Neuron (in vitro differentiated cells): ENCODE measurements around the gene BEND3.
"Not testable (repeated sequence)": the region's sequence is repeated elsewhere in the genome, so short reads cannot be mapped to it uniquely, and the experiment has no call there.

Experiments used
- H2AFZ ChIP-seq: one replicate; pipeline ENCODE4 v1.6.1; 2013; ENCODE audit warnings: low read depth, mild to moderate bottlenecking, inconsistent platforms, low read length, moderate library complexity
- H3K27me3 ChIP-seq: one replicate; pipeline ENCODE4 v1.6.1; 2013; ENCODE audit warnings: low read length; ENCODE audit not compliant: insufficient read depth
- H3K36me3 ChIP-seq: one replicate; pipeline ENCODE4 v1.6.1; 2013; ENCODE audit warnings: low read length; ENCODE audit not compliant: insufficient read depth
- H3K4me1 ChIP-seq: one replicate; pipeline ENCODE4 v1.6.1; 2013; ENCODE audit warnings: low read length; ENCODE audit not compliant: insufficient read depth
- H3K4me3 ChIP-seq: 2 replicates; pipeline ENCODE4 v1.5.1; 2013; ENCODE audit warnings: mild to moderate bottlenecking, low read length, moderate library complexity
- H3K9me3 ChIP-seq: one replicate; pipeline ENCODE4 v1.6.1; 2013; ENCODE audit warnings: low read length

BEND3 gene

DNA sequence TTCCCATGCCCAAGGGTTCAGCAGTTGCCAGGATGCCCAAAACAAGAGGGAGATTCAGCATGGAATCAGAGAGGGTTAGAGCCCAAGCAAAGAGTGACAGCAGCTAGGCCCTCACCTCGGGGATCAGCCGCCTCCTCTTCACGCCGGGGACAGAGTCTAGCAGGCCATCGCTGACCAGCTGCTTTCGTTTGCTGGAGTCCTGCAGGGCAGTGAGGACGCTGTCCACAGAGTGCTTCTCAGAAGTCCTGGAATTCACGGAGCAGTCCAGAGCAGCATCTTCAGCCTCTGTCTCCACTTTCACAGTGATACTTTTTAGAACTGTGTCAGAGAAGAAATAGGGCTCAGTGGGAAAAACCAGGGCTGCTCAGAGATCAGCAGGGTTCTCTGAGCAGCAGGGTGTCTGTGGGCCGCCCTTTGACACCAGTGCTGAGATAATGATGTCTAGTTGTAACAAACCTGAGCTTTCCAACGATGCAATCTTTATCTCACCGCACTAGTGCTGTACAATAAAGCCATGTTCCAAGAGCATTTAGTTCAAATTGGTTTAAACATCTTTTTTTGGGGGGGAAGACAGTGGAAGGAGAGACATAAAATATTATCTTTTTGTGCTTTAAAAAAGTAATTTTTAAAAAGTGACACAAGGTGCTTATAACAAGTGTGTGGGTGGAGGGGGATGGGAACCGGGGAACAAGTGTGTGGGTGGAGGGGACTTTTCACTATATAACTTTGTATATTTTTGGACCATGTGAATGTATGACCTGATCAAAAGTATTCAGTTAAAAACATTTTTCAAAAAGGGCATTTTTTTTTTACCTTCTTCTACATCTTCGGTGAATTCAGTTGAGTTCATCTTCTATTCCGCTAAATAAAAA, 16.6 kb downstream of the BEND3 start:
- no peak overlapping the region for H2AFZ ChIP-seq
- no peak overlapping the region for H3K4me3 ChIP-seq
- H3K4me1 ChIP-seq, result peaks cover 18% of the 10 kb centered on the region
- H3K27me3 ChIP-seq, result no peaks in the 10 kb centered on the region
- H3K9me3 ChIP-seq, result no peaks in the 10 kb centered on the region
- H3K36me3 ChIP-seq, result peaks cover 36% of the 10 kb centered on the region

GRCh38 chr6:107084459-107084858, 30.9 kb downstream of the BEND3 start:
- H3K36me3 ChIP-seq, result peaks cover 39% of the 10 kb centered on the region
- not testable (repeated sequence) for H3K4me3 ChIP-seq, H3K4me1 ChIP-seq, H3K9me3 ChIP-seq, H3K27me3 ChIP-seq, H2AFZ ChIP-seq

DNA sequence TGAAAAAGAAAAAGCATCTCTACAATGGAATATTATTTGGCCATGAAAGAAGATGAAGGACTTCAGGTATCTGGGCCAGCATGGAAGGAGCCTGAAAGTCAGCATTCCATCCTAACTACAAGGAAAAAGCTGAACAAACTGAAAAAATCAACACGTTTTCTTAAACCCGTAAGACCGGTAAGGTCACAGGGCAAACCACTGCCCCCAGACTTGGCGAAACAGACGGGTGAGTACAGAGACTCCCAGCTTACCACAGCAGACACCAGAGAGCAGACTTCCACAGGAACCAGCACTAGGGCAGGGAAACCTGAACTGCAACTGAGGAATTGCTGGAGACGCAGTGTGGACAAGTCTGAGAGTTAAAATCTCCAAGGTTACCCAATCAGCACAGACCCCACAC, 31.4 kb downstream of the BEND3 start:
- Histone ChIP-seq H3K9me3 (peaks cover 8% of the 10 kb centered on the region), H3K36me3 (peaks cover 39% of the 10 kb centered on the region), H2AFZ (no peak overlapping the region), H3K27me3 (no peaks in the 10 kb centered on the region), H3K4me3 (no peak overlapping the region), H3K4me1 (no peaks in the 10 kb centered on the region)

DNA sequence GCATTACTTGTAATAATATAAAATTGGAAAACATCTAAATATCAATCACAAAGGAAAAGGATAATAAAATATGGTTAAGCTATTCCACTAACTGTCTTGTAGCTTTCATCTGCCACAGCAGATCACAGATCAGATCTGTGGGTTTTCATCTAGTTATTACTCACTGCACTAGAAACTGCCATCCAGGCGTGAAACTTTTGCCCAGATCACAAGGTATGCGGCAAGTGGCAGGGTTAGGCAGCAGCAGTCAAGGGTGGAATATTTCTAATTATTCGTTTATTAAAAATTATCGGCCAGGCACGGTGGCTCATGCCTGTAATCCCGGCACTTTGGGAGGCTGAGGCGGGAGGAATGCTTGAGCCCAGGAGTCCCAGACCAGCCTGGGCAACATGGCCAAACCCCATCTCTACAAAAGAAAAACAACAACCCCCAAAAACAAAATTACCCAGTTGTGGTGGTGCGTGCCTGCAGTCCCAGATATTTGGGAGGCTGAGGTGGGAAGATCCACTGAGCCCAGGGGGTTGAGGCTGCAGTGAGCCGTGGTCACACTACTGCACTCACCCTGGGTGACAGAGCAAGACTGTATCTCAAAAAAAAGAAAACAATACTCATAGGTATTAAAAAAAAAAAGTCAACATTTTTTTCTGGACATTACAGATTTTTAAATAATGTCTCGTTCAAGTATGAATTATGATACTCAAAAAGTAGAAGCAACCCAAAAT, 32.1 kb downstream of the BEND3 start:
- Histone ChIP-seq H2AFZ (no peak overlapping the region), H3K27me3 (no peaks in the 10 kb centered on the region), H3K4me3 (no peak overlapping the region), H3K4me1 (no peaks in the 10 kb centered on the region), H3K36me3 (peaks cover 33% of the 10 kb centered on the region), H3K9me3 (peaks cover 8% of the 10 kb centered on the region)

DNA sequence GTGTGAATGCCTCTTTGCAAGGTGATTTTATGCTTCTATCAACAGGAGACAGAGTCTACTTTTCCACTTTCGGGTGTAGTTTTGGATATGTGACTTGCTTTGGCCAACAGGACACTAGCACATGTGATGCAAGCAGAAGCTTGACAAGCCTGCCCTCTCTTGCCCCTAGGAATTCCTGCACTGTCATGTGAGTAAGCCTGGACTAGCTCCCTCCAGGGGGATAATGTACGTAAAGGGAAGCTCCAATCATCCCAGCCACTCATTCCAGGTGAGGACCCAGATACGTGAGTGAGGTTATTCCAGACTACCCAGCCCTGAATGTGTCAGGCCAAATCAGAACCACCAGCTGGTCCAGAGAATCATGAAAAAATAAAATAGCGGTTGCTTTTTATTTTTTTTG, 33.3 kb downstream of the BEND3 start:
- Histone ChIP-seq H3K36me3 (peaks cover 33% of the 10 kb centered on the region), H3K4me3 (no peak overlapping the region), H3K27me3 (no peaks in the 10 kb centered on the region), H3K9me3 (peaks cover 4% of the 10 kb centered on the region), H2AFZ (no peak overlapping the region), H3K4me1 (no peaks in the 10 kb centered on the region)

DNA sequence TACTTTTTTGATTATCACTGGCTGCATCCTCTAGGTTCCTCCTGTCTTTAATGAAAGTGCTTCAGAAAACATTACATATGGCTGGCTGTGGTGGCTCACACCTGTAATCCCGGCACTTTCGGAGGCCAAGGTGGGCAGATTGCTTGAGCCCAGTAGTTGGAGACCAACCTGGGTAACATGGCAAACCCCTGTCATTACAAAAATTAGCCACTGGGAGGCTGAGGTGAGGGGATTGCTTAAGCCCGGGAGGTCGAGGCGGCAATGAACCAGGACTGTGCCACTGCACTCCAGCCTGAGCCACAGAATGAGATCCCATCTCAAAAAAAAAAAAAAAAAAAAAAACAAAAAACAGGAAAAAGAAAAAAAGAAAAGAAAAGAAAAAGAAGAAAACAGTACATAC, 35.3 kb downstream of the BEND3 start:
- H3K4me1 ChIP-seq, result no peaks in the 10 kb centered on the region
- H3K27me3 ChIP-seq, result no peaks in the 10 kb centered on the region
- peaks cover 32% of the 10 kb centered on the region for H3K36me3 ChIP-seq
- H2AFZ ChIP-seq, result no peak overlapping the region
- peaks cover 1% of the 10 kb centered on the region for H3K9me3 ChIP-seq
- no peak overlapping the region for H3K4me3 ChIP-seq

DNA sequence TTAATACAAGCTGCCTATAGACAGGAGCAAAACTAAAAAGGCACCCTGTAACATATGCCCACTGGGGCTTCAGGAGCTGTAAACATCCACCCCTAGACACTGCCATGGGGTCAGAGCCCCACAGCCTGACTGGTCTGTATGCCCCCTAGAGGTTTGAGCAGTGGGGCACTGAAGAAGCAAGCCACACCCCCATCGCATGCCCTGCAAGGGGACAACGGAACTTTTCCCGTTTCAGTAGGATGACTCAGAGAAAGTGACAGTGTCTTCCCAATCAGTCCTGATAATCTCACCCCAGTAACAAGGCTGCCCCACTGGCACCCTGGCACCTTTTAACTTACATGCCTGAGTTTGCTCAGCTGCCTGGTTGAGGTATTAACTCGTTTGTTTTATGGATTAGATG, 35.9 kb downstream of the BEND3 start:
- H3K36me3 ChIP-seq, result peaks cover 28% of the 10 kb centered on the region
- H3K4me1 ChIP-seq, result no peaks in the 10 kb centered on the region

GRCh38 chr6:107077710-107078109, 37.6 kb downstream of the BEND3 start:
- Histone ChIP-seq H3K36me3 (peaks cover 21% of the 10 kb centered on the region), H2AFZ (no peak overlapping the region), H3K4me1 (no peaks in the 10 kb centered on the region), H3K27me3 (no peaks in the 10 kb centered on the region), H3K4me3 (no peak overlapping the region), H3K9me3 (no peaks in the 10 kb centered on the region)

More for the DNA sequence above, 35.9 kb downstream of the BEND3 start:
- Histone ChIP-seq H3K9me3 (peaks cover 1% of the 10 kb centered on the region), H2AFZ (no peak overlapping the region), H3K27me3 (no peaks in the 10 kb centered on the region), H3K4me3 (no peak overlapping the region)

GRCh38 chr6:107075951-107076381, 39.3 kb downstream of the BEND3 start:
- Histone ChIP-seq H3K27me3 (no peaks in the 10 kb centered on the region), H3K36me3 (peaks cover 35% of the 10 kb centered on the region), H3K4me3 (no peak overlapping the region), H3K9me3 (no peaks in the 10 kb centered on the region), H2AFZ (no peak overlapping the region), H3K4me1 (no peaks in the 10 kb centered on the region)

DNA sequence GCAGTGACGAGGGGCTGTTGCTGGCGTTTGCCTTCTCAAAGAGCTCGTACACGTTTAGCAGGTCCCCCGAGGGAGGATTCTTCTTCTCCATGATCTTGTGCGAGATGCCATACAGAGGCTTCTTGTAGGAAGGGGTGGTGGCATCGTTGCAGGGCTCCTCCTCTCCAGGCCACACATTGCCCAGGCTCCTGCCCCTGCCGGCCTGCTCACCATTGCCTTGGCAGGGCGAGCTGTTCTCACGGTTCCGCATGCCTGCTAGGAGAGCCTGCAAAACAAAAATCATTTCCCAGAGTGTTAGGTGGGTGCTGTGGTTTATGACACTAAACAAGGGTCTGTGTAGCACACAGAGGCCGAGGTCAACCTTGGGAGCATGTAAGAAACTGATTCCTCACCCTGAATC, 44.6 kb downstream of the BEND3 start:
- Histone ChIP-seq H3K4me1 (no peaks in the 10 kb centered on the region), H3K36me3 (peaks cover 64% of the 10 kb centered on the region), H2AFZ (no peak overlapping the region), H3K27me3 (no peaks in the 10 kb centered on the region), H3K9me3 (no peaks in the 10 kb centered on the region), H3K4me3 (no peak overlapping the region)

DNA sequence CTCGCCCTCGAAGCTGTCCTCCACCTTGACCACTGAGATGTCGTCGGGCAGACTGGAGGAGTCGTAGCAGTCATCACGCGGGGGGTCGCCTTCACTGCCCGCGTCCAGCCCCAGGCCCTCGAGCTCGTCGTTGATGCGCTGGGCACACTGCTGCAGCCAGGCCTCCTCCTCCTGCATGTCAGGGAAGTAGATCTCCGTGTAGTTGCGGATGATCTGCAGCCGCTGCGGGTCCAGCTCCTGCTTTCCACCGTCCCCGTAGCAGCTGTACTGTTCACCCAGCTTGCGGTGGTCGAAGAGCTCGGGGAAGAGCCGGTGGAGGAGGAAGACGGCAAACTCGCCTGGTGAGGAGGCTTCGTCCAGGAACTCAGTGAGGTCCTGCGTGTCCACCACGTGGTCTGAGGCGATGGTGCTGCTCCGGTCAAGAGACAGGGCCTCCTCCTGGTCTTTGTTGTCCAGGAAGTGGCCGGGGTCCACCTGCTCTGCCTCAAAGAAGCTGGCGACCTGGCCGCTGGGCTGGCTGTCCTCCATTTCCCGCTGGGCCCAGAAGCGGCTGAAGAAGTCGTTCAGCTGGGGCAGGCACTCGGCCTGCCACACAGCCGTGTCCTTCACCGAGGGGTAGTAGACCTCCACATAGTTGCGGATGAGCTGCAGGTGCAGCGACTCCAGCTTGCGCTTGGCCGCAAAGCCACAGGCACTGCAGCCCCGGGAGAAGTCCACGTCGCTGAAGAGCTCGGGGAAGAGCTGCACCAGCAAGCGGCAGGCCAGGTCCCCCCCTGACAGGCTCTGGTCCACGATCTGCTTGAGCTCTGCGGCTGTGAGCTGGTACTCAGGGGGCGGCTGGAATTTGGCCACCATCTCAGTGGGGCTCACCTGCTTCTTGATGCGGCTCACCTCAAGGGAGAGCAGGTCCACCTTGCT, 45.4 kb downstream of the BEND3 start:
- Histone ChIP-seq H2AFZ (no peak overlapping the region), H3K4me1 (no peaks in the 10 kb centered on the region)

DNA sequence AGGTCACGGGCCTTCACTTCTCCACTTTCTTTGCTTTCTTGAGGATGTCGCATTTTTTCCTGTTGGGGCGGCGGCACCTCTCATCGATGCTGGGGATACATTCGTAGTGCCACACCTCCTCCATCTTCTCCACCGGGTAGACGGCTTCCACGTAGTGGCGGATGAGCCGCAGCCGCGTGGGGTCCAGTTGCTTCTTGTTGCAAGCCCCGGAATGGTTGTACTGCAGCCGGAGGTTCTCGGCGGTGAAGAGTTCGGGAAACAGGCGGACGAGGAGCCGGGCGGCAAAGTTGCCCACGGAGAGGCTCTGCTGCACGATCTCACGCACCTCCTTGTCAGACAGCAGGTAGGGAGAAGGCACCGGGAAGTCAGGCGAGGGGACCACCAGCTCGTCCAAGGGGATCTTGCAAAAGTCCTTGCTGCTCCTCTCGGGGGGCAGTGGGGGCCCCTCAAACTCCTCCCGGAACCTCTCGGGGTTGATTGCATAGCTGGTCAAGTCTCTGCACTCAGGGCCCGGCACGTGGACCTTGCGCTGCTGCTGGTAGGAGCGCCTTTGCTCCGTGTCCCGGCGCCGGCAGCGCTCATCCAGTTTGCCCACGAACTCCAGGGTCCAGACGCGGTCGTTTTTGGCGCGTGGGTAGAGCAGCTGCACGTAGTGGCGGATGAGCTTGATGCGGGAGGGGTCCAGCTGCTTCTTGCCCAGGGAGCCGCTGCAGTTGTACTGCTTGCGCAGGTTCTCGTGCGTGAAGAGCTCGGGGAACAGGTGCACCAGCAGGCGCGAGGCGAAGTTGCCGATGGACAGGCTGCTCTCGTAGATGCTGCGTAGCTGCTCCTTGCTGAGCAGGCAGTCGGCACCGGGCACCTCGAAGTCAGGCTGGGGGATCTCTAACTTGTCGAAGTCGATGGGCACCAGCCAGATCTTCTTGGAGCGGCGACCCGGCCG, 46.4 kb downstream of the BEND3 start:
- H3K9me3 ChIP-seq, result no peaks in the 10 kb centered on the region
- H3K36me3 ChIP-seq, result peaks cover 64% of the 10 kb centered on the region
- no peak overlapping the region for H2AFZ ChIP-seq
- no peaks in the 10 kb centered on the region for H3K4me1 ChIP-seq
- no peak overlapping the region for H3K4me3 ChIP-seq
- H3K27me3 ChIP-seq, result no peaks in the 10 kb centered on the region

More for the DNA sequence above, 45.4 kb downstream of the BEND3 start:
- Histone ChIP-seq H3K4me3 (no peak overlapping the region), H3K9me3 (no peaks in the 10 kb centered on the region), H3K27me3 (no peaks in the 10 kb centered on the region), H3K36me3 (peaks cover 64% of the 10 kb centered on the region)
